Pancreas (tissue), 10 donors: ENCODE data around the gene LYVE1. TPM values are rescaled to one million over a fixed set of nuclear protein-coding genes. Genes with fewer than 3 reads are reported as not detected.

Experiments
- ATAC-seq, 4 donors: fragments of 200-7000 bp; cut with Tn5 transposase; one replicate each; pipeline versions ENCODE4 v1.8.0 to v1.9.1; 2020; ENCODE audit warnings: mild to moderate bottlenecking in 4 of 4, moderate library complexity in 4 of 4
- DNase-seq, 6 donors: peaks; one replicate each; pipeline ENCODE4 v3.0.0-alpha.2; 2020
- FAIRE-seq: peaks from 2 replicates; lab custom pipeline; 2012; peaks lifted over from hg19 to GRCh38; lab: Jason Lieb, UNC
- H3K27ac ChIP-seq, 4 donors: fragments of 200-600 bp; sonication (generic); 1 replicate in 3 of 4; 2 replicates in 1 of 4; pipeline versions ENCODE4 v1.5.0 to v1.8.0; 2020
- H3K27me3 ChIP-seq, 4 donors: fragments of 200-600 bp; one replicate each; pipeline ENCODE4 v1.8.0; 2021
- H3K36me3 ChIP-seq, 3 donors: fragments of 200-600 bp; sonication (generic) in 1 of 3; one replicate each; pipeline versions ENCODE4 v1.5.0 to v1.8.0; 2020 to 2021
- H3K4me1 ChIP-seq, 3 donors: fragments of 200-600 bp; one replicate each; pipeline ENCODE4 v1.8.0; 2021
- H3K4me3 ChIP-seq, 4 donors: fragments of 200-600 bp; sonication (generic) in 2 of 4; one replicate each; pipeline versions ENCODE4 v1.5.0 to v1.8.0; 2020 to 2021
- H3K9me3 ChIP-seq, 4 donors: fragments of 200-600 bp; one replicate each; pipeline ENCODE4 v1.8.0; 2021
- CTCF ChIP-seq, 4 donors: fragments of 200-600 bp; sonication (generic) in 3 of 4; IDR thresholded peaks; one replicate each; pipeline versions ENCODE4 v1.5.0 to v1.8.0; 2021; ENCODE audit warnings: antibody characterized with exemption in 4 of 4
- WGBS, 2 donors: extraction: QIAGEN DNeasy Blood & Tissue Kit; methylation state at CpG; one replicate each; pipeline ENCODE4 v1.1.7; 2013; 5-methylcytosine and 5-hydroxymethylcytosine counted together
- intact Hi-C, 3 donors: fragments of 100-400 bp; cut with DNase I; formaldehyde crosslinking; loops; one replicate each; pipeline versions ENCODE4 v1.11.1 to v1.14.2; 2022
- polyA plus RNA-seq, 2 donors: library from polyadenylated mRNA; stranded (reverse); fragments of 200-250 nt; gene quantifications; one replicate each; pipeline ENCODE4 v1.2.3, GENCODE V29; 2013
- total RNA-seq, 6 donors: library from RNA; stranded (reverse); fragmentation: NEBNext Ultra II Directional in 4 of 6; extraction: Animal tissue kit (Norgen Biotek cat#: 25700) in 4 of 6; gene quantifications; one replicate each; pipeline versions ENCODE4 v1.2.1 to v1.2.4, GENCODE V29; 2021 to 2023
- donor health status: healthy with polysubstance abuse.
- donor health status: DM: no; HTN: no; CAD: no; lungs with moderate emphysema.
- donor health status: DM: no; HTN: no; CAD: no.
- donor health status: control.
- donor health status: control.
- donor health status: Bipolar disorder and iron deficiency.
- donor health status: DM: yes; HTN: yes; CAD: no.
- donor health status: DM: no; HTN: no; CAD: no.
- donor health status: DM: no; HTN: no; CAD: no.
- donor health status: DM: yes; HTN: yes; CAD: no.

Gene LYVE1
- total and polyA plus RNA-seq, 8 donors = 1.1 to 28.3 (median 4.1) TPM

- no peaks in the 10 kb centered on the region for H3K9me3 ChIP-seq
- H3K4me3 ChIP-seq = no peak overlapping the region
- FAIRE-seq = no peak
- no peaks in the 10 kb centered on the region for H3K4me1 ChIP-seq
- DNase-seq = no peak
- H3K27ac ChIP-seq = no peak overlapping the region
- WGBS, 2 donors = 83% methylated on average over 3 of the region's 3 CpGs
- no peaks in the 10 kb centered on the region for H3K36me3 ChIP-seq
- TF ChIP-seq CTCF (IDR thresholded peaks at IDR 0.05) = no peak
- no peaks in the 10 kb centered on the region for H3K27me3 ChIP-seq
- no peak for ATAC-seq
- intact Hi-C loops = no loop called here
These were observed 16.6 kb downstream of the LYVE1 start for GRCh38 chr11:10551845-10552352.

- no peak for TF ChIP-seq CTCF (IDR thresholded peaks at IDR 0.05)
- Histone ChIP-seq H3K4me3 (no peak overlapping the region), H3K27me3 (no peaks in the 10 kb centered on the region), H3K9me3 (no peaks in the 10 kb centered on the region), H3K4me1 (no peaks in the 10 kb centered on the region), H3K36me3 (no peaks in the 10 kb centered on the region), H3K27ac (no peak overlapping the region)
- no peak for FAIRE-seq
- no peak for DNase-seq
- intact Hi-C loops = no loop called here
- ATAC-seq = no peak
- 69 to 79% methylated on average over 4 of the region's 4 CpGs for WGBS, 2 donors
These were observed 17.2 kb downstream of the LYVE1 start for GRCh38 chr11:10551290-10551592.

- ATAC-seq = no peak
- Histone ChIP-seq H3K9me3 (no peaks in the 10 kb centered on the region), H3K27ac (no peak overlapping the region), H3K36me3 (no peaks in the 10 kb centered on the region), H3K4me1 (no peaks in the 10 kb centered on the region), H3K4me3 (no peak overlapping the region), H3K27me3 (no peaks in the 10 kb centered on the region)
- TF ChIP-seq CTCF (IDR thresholded peaks at IDR 0.05) = no peak
- intact Hi-C loops = no loop called here
- FAIRE-seq = no peak
- no peak for DNase-seq
- WGBS, 2 donors = 86 to 92% methylated on average over 3 of the region's 3 CpGs
These were observed 17.8 kb downstream of the LYVE1 start for GRCh38 chr11:10550503-10551289.

GRCh38 chr11:10544491-10545465, 23.7 kb downstream of the LYVE1 start:
- no peak for FAIRE-seq
- TF ChIP-seq CTCF (IDR thresholded peaks at IDR 0.05) = no peak
- H3K4me1 ChIP-seq = peaks cover 0 to 4% (median 1%) of the 10 kb centered on the region in 3 donors
- intact Hi-C loops = no loop called here
- no peaks in the 10 kb centered on the region for H3K9me3 ChIP-seq
- H3K4me3 ChIP-seq = no peak overlapping the region
- H3K27me3 ChIP-seq = no peaks in the 10 kb centered on the region
- no peak overlapping the region for H3K27ac ChIP-seq
- DNase-seq = peak in 1 of 6 donors; percentile 34
- ATAC-seq = no peak
- WGBS, 2 donors = 72 to 80% methylated on average over 7 of the region's 7 CpGs
- H3K36me3 ChIP-seq = no peaks in the 10 kb centered on the region
